ENCODE results near the gene REEP1.

- TF ChIP-seq REST (IDR thresholded peaks at IDR 0.05; ENCODE audit: insufficient read depth in 1 of 2, low read depth in 2 of 2, low read length in 2 of 2) (no peak), TAF1 (IDR thresholded peaks at IDR 0.05; ENCODE audit: borderline replicate concordance, insufficient read depth, low read length) (no peak)
These were observed 102.8 kb downstream of the REEP1 start for GRCh38 chr2:86234563-86235131.

Data from PFSK-1 (cell line).